CD4-positive, alpha-beta T cell treated with Interleukin-15 for 1 hour (primary cell): ENCODE results near the gene NGDN.

Experiments
- DNase-seq: peaks from one replicate; pipeline ENCODE4 v3.0.0-alpha.2; 2020

Gene NGDN

GRCh38 chr14:23478109-23478759, 8.7 kb downstream of the NGDN start:
- peak; percentile 51 for DNase-seq

DNA sequence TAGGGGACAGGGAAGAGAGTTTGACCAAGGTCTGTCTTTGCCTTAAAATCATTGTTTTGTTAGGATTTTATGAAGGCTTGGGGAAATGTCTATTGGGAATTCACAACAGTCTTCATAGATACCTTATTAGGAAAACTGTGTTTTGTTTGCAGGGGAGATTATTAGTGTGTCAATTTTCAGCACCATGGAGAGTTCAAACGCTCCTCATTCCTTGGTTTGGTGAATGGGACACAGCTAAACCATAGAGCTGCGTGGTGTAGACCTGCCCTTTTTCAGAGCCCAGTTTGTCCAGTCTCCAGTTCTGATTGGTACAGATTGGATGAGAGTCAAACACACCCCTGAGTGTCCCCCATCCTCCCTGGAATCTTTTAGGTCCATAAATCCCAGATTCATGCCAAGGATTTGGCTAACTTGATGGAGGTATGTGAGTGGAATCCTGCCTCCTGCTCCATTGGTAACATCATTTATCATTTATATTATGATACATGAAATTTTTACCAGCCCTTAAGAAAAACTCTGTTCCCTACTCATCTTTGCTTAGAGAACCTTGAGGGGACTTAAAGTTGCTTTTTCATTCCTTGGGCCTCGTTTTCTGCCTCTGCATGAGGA, 12.0 kb downstream of the NGDN start:
- no peak for DNase-seq

- DNase-seq: no peak
Measured at GRCh38 chr14:23481979-23482822, 12.7 kb downstream of the NGDN start.

DNA sequence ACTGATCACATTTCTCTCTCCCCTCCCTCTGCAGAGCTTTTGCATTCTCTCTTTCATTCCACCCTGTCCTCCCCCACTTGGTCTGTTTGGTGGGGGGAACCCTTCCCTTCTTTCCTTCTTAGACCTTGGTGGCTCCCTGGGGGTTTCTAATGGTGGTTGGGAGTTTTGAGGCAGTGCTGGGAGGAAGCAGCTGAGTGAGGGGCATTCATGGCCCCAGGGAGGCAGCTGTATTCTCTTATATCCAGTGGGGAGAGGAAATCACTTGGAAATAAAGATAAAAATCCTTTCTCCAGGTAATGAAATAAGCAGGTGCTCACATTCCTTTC, 13.3 kb downstream of the NGDN start:
- no peak for DNase-seq

DNA sequence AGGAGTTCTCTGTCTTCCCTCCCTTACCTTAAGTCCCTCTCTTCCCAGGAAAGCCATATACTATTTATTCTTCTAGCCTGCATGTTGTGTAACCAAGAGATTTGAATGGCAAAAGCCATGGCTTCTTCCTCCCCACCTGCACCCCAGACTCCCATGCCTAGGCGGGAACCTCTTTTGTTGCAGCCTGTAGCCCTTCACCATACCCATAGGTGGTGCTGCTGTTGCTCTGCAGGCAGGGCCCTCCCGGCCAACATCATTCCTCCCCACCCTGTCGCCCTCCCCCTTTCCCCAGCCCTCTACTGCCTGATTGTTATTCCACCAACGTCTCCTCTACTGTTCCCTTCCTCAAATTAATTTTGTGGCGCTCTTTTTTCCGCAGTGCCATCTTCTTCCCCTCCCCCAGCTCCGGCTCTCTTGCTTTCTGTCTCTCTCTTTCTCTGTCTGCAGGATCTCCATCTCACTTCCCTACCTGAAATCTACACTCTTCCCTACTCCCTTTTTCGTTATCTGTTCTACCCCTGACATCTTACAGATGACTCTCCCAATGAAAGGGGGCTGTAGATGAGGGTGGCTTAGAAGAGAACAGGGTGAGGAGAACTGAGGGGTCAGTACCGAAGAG, 13.8 kb downstream of the NGDN start:
- no peak for DNase-seq

DNA sequence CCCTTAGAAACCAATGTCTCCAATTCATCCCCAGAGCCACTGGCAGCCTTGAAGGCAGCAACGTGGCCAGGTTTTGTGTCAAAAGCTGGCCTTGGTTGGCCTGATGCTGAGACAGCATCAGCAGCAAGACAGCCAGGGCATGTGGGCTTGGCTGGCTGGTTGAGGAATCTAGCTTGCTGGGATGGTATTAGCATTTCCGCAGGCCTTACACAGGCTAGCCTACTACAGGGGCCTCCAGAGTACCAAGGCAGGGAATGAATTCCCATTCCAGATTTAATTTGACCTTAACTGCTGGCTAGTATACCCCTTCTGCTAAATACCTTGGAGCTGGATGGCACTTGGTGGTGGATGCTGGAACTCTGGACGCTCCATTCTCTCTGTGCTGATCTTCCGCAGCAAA, 15.8 kb downstream of the NGDN start:
- no peak for DNase-seq

GRCh38 chr14:23486036-23486435, 16.5 kb downstream of the NGDN start:
- no peak for DNase-seq

GRCh38 chr14:23487216-23487615, 17.7 kb downstream of the NGDN start:
- DNase-seq: no peak

- no peak for DNase-seq
Measured at GRCh38 chr14:23492618-23493272, 23.2 kb downstream of the NGDN start.

DNA sequence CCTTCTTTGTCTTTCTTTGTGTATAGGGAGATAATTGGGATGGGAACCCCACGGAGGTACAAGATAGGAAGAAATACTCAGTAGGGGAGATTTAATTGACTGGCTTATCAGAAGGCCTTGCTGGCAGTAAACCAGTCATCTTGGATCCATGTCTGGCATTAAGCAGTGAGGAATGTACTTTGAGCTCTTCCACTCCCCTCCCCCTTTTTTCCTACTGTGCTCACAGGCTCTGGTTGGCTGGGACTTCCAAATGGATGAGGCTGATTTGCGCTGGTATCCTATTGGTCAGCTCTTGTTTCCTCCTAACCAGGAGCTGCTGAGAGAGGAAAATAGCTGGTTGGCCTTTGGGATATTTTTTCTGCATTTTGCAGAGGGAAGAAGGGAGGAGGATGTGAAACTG, 24.7 kb downstream of the NGDN start:
- no peak for DNase-seq

GRCh38 chr14:23512156-23512555, 42.7 kb downstream of the NGDN start:
- no peak for DNase-seq

- DNase-seq: no peak
Measured at GRCh38 chr14:23513005-23513817, 43.7 kb downstream of the NGDN start.

DNA sequence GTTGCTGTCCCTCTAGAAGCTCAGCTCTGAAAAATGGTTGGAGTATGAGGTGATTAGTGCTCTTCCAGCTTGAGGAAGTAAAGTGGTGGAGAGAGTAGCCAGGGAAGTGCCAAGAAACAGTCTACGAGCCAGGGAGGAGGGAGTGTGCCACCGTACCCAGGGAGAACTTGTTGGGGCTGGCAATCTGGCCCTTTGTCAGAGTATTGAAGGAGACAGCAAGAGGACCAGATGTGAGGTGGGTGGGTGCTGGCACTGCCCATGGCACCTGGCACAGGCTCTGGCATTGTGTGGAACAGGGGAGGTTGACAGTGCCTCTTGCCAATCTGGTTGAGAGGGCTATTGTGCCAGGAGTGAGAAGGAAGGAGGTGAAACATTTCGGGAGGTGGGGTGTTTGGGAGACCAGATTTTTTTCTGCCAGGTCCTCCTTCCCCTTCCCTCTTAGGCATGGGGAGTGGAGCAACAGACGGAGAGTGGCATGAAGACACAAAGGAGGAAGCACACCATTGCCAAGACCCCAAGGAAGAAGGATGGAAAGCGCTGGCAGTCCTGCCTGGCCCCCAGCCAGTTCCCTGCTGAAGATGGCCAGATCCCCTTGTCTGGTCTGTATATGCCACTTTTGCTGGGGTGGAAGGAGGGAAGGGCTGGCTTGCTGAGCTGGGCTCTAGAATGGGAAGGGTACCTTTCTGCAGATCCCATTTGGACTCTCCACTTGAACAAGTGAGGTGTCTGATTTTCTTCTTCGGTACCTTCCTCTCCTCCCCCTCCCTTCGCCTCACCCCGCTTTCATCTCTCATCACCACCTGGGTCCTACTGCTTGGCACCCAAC, 44.5 kb downstream of the NGDN start:
- DNase-seq: no peak

- no peak for DNase-seq
Measured at GRCh38 chr14:23514644-23514957, 45.1 kb downstream of the NGDN start.

GRCh38 chr14:23517650-23518326, 48.3 kb downstream of the NGDN start:
- DNase-seq: no peak

DNA sequence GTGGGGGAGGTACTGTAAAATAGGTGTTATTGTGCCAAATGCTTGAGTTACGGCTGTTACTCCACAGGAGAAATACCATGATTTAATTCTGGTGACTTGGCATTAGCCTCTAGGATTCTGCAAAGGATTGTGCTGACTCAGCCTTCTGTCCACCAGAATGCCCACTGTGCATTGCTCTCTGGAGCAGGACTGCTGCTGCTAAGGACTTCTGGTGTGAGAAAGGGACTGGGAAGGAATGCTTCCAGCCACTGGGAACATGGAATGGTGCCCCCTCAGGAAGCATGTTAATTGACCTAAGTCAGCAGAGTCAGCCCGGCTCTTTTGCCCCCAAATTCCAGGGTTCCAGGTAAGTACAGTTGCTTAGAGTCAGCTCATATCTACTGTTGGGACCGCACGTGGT, 49.2 kb downstream of the NGDN start:
- no peak for DNase-seq

GRCh38 chr14:23520899-23521533, 51.5 kb downstream of the NGDN start:
- no peak for DNase-seq

GRCh38 chr14:23521785-23522640, 52.5 kb downstream of the NGDN start:
- no peak for DNase-seq

DNA sequence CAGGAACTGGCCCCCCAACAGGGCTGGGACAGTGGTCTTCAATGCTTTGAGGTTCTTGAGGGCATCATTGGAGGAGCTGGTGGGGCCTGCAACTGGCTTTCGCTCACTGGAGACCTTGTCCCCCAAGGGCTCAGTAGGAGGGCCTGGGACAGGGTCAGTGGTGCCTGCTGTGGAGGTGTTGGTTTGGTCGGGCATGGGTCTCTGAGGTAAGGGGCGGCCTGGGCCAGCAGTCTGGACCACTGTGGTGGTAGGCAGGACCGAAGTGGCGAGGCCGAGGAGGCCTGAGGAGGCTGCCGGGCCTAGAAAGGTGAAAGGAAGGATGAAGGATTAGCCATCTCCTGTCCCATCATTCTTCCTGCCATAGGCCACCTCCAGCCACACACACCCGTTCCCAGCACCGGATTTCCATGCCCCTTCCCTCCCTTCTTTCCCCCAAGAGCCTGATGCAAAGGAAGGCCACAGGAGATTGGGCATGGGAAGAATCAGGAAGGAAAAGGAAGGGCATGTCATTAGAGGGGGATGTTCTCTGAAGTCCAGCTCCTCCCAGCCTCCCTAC, 53.2 kb downstream of the NGDN start:
- DNase-seq: no peak
